ENCODE results near the gene TMEM179. TPM values are rescaled to one million over a fixed set of nuclear protein-coding genes. Genes with fewer than 3 reads are reported as not detected.

The TMEM179 gene
- total RNA-seq, 4 donors from 2014 or later = 0.54 to 3.1 (median 1.7) TPM; not detected in 1

DNA sequence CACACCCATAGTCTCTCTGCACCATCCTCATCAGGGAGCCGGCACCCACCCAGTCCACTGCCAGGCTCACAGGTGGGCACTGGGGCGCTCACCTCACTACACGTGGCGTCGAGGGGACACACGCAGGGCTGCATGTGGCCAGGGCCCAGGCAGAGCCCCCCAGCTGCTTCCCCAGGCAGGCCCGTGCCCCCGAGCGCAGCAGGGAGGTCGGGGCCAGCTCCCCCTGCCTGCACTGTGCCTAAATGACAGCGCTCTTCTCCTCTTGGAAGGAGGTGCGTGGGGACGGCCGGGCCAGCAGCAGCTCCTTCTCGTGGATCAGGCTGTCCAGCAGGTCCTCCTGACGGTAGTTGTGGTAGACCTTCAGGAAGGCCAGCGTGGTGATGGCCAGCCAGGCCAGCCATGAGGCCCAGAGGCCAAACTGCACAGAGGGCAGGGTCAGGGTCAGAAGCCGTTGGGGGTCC is 11.3 kb downstream of the TMEM179 start:
- no peak for TF ChIP-seq POLR2A (IDR thresholded peaks at IDR 0.05)
- Histone ChIP-seq H3K9me3 (no peaks in the 10 kb centered on the region), H3K27ac (no peak overlapping the region), H3K4me1 (no peaks in the 10 kb centered on the region), H3K27me3 (no peaks in the 10 kb centered on the region), H3K4me3 (no peak overlapping the region), H3K36me3 (no peaks in the 10 kb centered on the region)
- DNase-seq = no peak

DNA sequence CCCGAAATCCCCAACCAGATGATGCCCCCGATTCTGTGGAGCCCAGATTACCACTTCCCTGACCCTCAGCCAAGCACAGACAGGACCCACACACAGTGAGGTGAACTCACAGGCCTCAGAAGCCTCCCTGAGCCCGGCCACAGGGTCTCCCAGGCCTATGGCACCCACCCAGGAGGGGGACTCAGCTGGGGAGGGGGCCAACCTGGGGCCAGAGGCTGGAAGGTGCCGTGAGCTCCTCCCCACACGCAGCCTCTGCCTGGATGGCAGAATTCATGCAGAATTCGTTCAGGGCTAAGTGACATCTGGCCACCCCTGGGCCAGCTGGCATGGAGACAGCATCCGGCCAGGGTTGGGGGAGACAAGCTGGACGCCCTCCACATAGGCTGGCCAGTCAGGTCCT is 11.8 kb downstream of the TMEM179 start:
- Histone ChIP-seq H3K36me3 (no peaks in the 10 kb centered on the region), H3K9me3 (no peaks in the 10 kb centered on the region), H3K27me3 (no peaks in the 10 kb centered on the region), H3K27ac (no peak overlapping the region), H3K4me3 (no peak overlapping the region), H3K4me1 (no peaks in the 10 kb centered on the region)
- TF ChIP-seq, protein P1, sequence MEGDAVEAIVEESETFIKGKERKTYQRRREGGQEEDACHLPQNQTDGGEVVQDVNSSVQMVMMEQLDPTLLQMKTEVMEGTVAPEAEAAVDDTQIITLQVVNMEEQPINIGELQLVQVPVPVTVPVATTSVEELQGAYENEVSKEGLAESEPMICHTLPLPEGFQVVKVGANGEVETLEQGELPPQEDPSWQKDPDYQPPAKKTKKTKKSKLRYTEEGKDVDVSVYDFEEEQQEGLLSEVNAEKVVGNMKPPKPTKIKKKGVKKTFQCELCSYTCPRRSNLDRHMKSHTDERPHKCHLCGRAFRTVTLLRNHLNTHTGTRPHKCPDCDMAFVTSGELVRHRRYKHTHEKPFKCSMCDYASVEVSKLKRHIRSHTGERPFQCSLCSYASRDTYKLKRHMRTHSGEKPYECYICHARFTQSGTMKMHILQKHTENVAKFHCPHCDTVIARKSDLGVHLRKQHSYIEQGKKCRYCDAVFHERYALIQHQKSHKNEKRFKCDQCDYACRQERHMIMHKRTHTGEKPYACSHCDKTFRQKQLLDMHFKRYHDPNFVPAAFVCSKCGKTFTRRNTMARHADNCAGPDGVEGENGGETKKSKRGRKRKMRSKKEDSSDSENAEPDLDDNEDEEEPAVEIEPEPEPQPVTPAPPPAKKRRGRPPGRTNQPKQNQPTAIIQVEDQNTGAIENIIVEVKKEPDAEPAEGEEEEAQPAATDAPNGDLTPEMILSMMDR (IDR thresholded peaks at IDR 0.05) = no peak
- TF ChIP-seq POLR2A (IDR thresholded peaks at IDR 0.05) = no peak
- no peak for DNase-seq

DNA sequence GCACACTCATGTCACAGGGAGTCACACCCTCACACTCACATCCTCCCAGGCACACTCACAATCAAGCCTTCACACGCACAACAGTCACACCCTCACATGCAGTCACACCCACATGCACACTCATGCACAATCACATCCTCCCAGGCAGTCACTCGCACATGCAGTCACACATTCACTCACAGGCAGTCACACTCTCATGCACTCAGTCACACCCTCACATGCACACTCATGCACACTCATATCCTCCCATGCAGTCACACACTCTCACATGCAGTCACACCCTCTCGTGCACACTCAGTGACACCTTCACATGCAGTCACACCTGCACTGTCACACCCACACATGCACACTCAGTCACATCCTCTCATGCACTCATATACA is 12.3 kb downstream of the TMEM179 start:
- no peak for DNase-seq
- TF ChIP-seq, protein P1 (IDR thresholded peaks at IDR 0.05) = no peak
- no peak for TF ChIP-seq POLR2A (IDR thresholded peaks at IDR 0.05)
- H3K4me1 ChIP-seq = no peaks in the 10 kb centered on the region
- no peaks in the 10 kb centered on the region for H3K36me3 ChIP-seq
- H3K27me3 ChIP-seq = no peaks in the 10 kb centered on the region
- H3K9me3 ChIP-seq = no peaks in the 10 kb centered on the region
- H3K4me3 ChIP-seq = no peak overlapping the region
- no peak overlapping the region for H3K27ac ChIP-seq

DNA sequence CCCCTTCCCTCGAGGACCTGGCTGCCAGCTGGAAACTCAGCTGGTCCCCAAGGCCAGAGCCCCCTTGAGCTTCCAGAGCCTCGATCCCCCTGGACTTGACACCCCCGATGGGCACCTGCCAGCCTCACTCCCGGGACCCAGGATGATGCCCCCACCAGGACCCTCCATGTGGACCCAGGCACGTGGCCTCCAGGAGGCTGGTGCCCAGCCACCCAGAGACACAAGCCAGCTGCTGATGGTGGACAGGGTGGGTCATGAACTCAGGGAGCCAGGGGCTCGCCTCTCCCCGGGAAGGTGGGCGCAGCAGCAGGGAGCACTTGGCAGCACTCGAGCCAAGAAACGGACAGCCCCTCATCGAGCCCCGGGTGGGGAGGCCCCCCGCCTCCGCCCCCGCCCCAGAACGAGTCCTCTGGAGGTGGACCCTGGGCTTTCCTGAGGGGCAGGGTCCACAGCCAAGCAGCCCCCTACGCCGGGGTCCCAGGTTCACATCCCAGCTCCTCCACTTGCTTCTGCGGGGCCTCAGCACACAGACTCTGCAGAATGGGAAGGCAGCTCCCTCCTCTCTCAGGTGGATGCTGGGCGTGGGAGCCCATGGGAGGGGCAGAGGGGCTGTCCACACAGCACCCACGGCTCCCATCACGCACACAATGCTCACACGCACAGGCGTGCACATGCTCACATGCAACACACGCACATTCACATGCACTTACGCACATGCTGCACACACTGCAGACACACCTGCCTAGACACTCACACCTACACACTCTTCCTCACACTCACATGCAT is 12.9 kb downstream of the TMEM179 start:
- H3K27me3 ChIP-seq = no peaks in the 10 kb centered on the region
- no peak overlapping the region for H3K4me3 ChIP-seq
- H3K9me3 ChIP-seq = no peaks in the 10 kb centered on the region
- H3K4me1 ChIP-seq = no peaks in the 10 kb centered on the region
- TF ChIP-seq, protein P1 (IDR thresholded peaks at IDR 0.05) = no peak
- no peak for TF ChIP-seq POLR2A (IDR thresholded peaks at IDR 0.05)
- no peak for DNase-seq
- H3K36me3 ChIP-seq = no peaks in the 10 kb centered on the region
- H3K27ac ChIP-seq = no peak overlapping the region

DNA sequence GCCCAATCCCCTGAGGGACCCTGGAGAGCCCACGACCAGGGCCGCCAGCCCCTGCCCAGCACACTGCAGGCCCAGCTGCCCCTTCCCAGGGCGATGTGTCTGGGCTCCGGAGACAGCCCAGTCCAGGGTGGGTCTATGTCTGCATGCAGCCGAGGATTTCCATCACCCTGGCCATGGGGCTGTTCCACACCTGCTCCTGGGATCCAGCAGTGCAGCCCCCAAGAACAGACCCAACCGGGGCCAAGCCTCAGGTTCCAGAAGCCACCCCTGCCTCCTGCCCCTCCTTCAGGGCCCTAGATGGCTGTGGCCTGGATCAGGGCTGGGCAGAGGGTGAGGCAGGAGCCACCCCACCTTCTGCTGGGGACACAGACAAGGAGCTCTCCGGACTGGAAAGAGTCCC is 13.5 kb downstream of the TMEM179 start:
- Histone ChIP-seq H3K9me3 (no peaks in the 10 kb centered on the region), H3K36me3 (no peaks in the 10 kb centered on the region), H3K4me1 (no peaks in the 10 kb centered on the region), H3K27me3 (no peaks in the 10 kb centered on the region), H3K4me3 (no peak overlapping the region), H3K27ac (no peak overlapping the region)
- no peak for DNase-seq
- TF ChIP-seq, protein P1 (IDR thresholded peaks at IDR 0.05) = no peak
- TF ChIP-seq POLR2A (IDR thresholded peaks at IDR 0.05) = no peak

DNA sequence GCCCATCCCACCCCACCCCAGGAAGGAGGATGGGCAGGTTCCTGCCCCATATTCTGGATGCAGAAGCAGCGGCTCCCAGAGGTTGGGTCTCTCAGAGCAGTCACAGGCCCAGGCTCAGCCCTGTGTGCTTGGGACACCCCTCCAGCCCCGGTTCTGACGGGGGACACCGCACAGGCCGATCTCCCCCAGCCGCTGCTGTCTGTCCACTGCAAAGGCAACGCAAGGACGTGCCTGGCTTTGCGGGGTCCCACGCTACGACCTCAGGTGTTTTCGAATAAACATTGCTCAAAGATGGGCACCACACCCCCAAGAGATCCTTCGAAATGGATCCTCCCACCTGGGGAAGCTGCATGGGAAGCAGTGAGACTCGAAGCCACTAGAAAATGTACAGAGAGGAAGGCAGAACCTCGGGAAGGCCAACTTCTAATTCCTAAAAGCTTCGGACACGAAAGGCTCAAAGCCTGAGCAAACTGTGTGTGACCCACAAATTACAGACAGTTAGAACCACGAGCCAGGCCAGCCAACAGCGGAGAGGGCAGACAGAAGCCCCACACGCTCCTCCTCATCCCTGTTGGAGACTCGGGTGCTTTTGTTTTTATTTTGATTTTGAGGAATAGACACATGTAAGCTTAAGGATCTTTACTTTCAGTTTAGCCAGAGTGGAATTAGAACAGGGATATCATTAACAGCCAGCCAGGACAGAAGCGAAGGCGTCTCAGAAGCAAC is 14.2 kb downstream of the TMEM179 start:
- DNase-seq = no peak
- Histone ChIP-seq H3K27ac (no peak overlapping the region), H3K27me3 (no peaks in the 10 kb centered on the region), H3K36me3 (no peaks in the 10 kb centered on the region), H3K4me1 (no peaks in the 10 kb centered on the region), H3K4me3 (no peak overlapping the region), H3K9me3 (no peaks in the 10 kb centered on the region)
- TF ChIP-seq POLR2A (IDR thresholded peaks at IDR 0.05) = no peak
- TF ChIP-seq, protein P1 (IDR thresholded peaks at IDR 0.05) = no peak
